Hepatocyte (in vitro differentiated cells): Measurements from ENCODE around the gene KIF1B. TPM values are rescaled to one million over a fixed set of nuclear protein-coding genes. Genes with fewer than 3 reads are reported as not detected.

Source experiments
- DNase-seq: peaks from one replicate; pipeline ENCODE4 v3.0.0-alpha.2; 2016; ENCODE audit warnings: low spot score
- H2AFZ ChIP-seq: fragments of 200-600 bp; sonication (generic); 2 replicates; pipeline ENCODE4 v1.6.0; 2016; ENCODE audit warnings: antibody characterized with exemption, mild to moderate bottlenecking
- H3K27ac ChIP-seq: fragments of 200-600 bp; sonication (generic); 2 replicates; pipeline ENCODE4 v1.5.1; 2016; ENCODE audit warnings: mild to moderate bottlenecking
- H3K27me3 ChIP-seq: fragments of 200-600 bp; sonication (generic); 2 replicates; pipeline ENCODE4 v1.6.1; 2016
- H3K36me3 ChIP-seq: fragments of 200-600 bp; sonication (generic); replicated peaks from 2 replicates; pipeline ENCODE4 v1.5.1; 2016; ENCODE audit warnings: low read depth; ENCODE audit not compliant: insufficient read depth
- H3K4me1 ChIP-seq: fragments of 200-600 bp; sonication (generic); 2 replicates; pipeline ENCODE4 v1.5.1; 2016; ENCODE audit warnings: mild to moderate bottlenecking, moderate library complexity; ENCODE audit not compliant: insufficient read depth
- H3K4me2 ChIP-seq: fragments of 200-600 bp; sonication (generic); 2 replicates; pipeline ENCODE4 v1.6.0; 2016
- H3K4me3 ChIP-seq: fragments of 200-600 bp; sonication (generic); 2 replicates; pipeline ENCODE4 v1.5.1; 2016; ENCODE audit warnings: mild to moderate bottlenecking
- H3K79me2 ChIP-seq: fragments of 200-600 bp; sonication (generic); 2 replicates; pipeline ENCODE4 v1.6.0; 2017; ENCODE audit warnings: mild to moderate bottlenecking
- H3K9me2 ChIP-seq: fragments of 200-600 bp; sonication (generic); replicated peaks from 2 replicates; pipeline ENCODE4 v1.6.0; 2017; ENCODE audit warnings: mild to moderate bottlenecking; ENCODE audit not compliant: insufficient read depth
- H3K9me3 ChIP-seq: fragments of 200-600 bp; sonication (generic); 2 replicates; pipeline ENCODE4 v1.5.1; 2016; ENCODE audit warnings: low read depth, mild to moderate bottlenecking
- H4K20me1 ChIP-seq: fragments of 200-600 bp; sonication (generic); 2 replicates; pipeline ENCODE4 v1.6.0; 2016; ENCODE audit warnings: mild to moderate bottlenecking; ENCODE audit not compliant: insufficient read depth, poor library complexity, severe bottlenecking
- EZH2 ChIP-seq: fragments of 200-600 bp; sonication (generic); IDR thresholded peaks from 2 replicates; pipeline ENCODE4 v1.6.1; 2016; ENCODE audit warnings: antibody characterized with exemption, mild to moderate bottlenecking, borderline replicate concordance
- EZH2phosphoT487 ChIP-seq: fragments of 200-600 bp; sonication (generic); IDR thresholded peaks from one replicate; pipeline ENCODE4 v1.6.1; 2018; ENCODE audit warnings: antibody characterized with exemption, mild to moderate bottlenecking, low read depth, moderate library complexity; ENCODE audit not compliant: unreplicated experiment, severe bottlenecking
- WGBS: methylation state at CpG from one replicate; pipeline ENCODE4 v1.1.6; 2016; ENCODE audit warnings: low lambda C conversion rate; ENCODE audit errors: missing lambda C conversion rate; 5-methylcytosine and 5-hydroxymethylcytosine counted together
- polyA plus RNA-seq: library from polyadenylated mRNA; unstranded; fragments of >200 nt; fragmentation: Nextera tagmentation; extraction: Ambion mirVana; gene quantifications from 2 replicates; pipeline ENCODE4 v1.2.1, GENCODE V29; 2016
- total RNA-seq: library from RNA; depleted of rRNA; stranded (reverse); fragments of >200 nt; gene quantifications from 2 replicates; pipeline ENCODE4 v1.2.3, GENCODE V29; 2014
- TF ChIP-seq, protein P1 (sequence below): fragments of 200-600 bp; sonication (generic); IDR thresholded peaks from 2 replicates; pipeline ENCODE4 v1.5.1; 2016; ENCODE audit warnings: antibody characterized with exemption, mild to moderate bottlenecking; ENCODE audit not compliant: poor library complexity

KIF1B gene
- total and polyA plus RNA-seq, 2 experiments from 2014 or later = 14.6 to 37.0 TPM

DNA sequence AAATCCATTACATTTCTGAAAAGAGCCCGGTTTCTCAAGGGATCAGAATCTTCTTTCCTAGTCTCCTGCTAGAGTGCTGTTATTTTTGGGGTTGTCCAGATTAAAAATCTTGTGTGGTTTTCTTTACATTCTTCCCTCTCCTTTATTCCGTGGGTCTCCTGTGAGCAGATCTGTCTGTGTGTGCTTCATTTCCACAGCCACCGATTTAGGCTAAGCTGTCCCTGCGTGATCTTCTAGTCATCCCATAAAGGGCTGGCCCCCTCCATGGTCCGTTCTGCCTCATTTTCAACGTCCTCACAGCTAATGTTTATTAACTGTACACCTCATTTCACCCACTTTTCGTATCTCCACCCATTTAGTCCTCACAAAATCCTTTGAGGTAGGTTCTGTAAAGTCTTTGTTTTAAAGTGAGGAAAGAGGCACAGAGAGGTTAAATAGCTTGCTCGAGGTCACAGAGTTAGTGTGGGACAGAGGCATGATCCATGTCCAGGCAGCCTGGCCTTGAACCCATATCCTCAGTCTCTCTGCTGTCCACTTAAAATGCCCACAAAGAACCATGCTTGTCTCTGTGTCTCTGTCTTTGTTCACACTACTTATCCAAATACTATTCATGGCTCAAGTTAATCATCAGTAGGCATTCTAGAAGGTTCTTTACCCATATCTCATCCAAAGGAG lies 38.2 kb upstream of the KIF1B start:
- WGBS = 92% methylated on average over 8 of the region's 8 CpGs
- no peaks in the 10 kb centered on the region for H3K9me3 ChIP-seq

GRCh38 chr1:10173582-10173981 lies 36.8 kb upstream of the KIF1B start:
- peaks cover 24% of the 10 kb centered on the region for H3K4me1 ChIP-seq
- TF ChIP-seq, protein P1, sequence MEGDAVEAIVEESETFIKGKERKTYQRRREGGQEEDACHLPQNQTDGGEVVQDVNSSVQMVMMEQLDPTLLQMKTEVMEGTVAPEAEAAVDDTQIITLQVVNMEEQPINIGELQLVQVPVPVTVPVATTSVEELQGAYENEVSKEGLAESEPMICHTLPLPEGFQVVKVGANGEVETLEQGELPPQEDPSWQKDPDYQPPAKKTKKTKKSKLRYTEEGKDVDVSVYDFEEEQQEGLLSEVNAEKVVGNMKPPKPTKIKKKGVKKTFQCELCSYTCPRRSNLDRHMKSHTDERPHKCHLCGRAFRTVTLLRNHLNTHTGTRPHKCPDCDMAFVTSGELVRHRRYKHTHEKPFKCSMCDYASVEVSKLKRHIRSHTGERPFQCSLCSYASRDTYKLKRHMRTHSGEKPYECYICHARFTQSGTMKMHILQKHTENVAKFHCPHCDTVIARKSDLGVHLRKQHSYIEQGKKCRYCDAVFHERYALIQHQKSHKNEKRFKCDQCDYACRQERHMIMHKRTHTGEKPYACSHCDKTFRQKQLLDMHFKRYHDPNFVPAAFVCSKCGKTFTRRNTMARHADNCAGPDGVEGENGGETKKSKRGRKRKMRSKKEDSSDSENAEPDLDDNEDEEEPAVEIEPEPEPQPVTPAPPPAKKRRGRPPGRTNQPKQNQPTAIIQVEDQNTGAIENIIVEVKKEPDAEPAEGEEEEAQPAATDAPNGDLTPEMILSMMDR = no peak
- TF ChIP-seq EZH2phosphoT487 (no peak), EZH2 (no peak)
- no peak overlapping the region for H2AFZ ChIP-seq
- WGBS = over 99% methylated on average over 10 of the region's 10 CpGs
- no peak overlapping the region for H3K4me3 ChIP-seq
- H3K27ac ChIP-seq = no peak overlapping the region
- no peaks in the 10 kb centered on the region for H3K27me3 ChIP-seq
- DNase-seq = no peak
- no peaks in the 10 kb centered on the region for H4K20me1 ChIP-seq
- no peaks in the 10 kb centered on the region for H3K9me2 ChIP-seq
- no peak overlapping the region for H3K4me2 ChIP-seq
- H3K36me3 ChIP-seq = no peaks in the 10 kb centered on the region
- no peaks in the 10 kb centered on the region for H3K9me3 ChIP-seq
- H3K79me2 ChIP-seq = no peaks in the 10 kb centered on the region

More for the DNA sequence above, 38.2 kb upstream of the KIF1B start:
- Histone ChIP-seq H3K4me1 (peaks cover 24% of the 10 kb centered on the region), H3K79me2 (no peaks in the 10 kb centered on the region), H3K4me3 (no peak overlapping the region), H3K27me3 (no peaks in the 10 kb centered on the region), H2AFZ (no peak overlapping the region), H3K4me2 (no peak overlapping the region), H3K27ac (peak overlapping the region; percentile 88), H4K20me1 (no peaks in the 10 kb centered on the region), H3K36me3 (no peaks in the 10 kb centered on the region), H3K9me2 (no peaks in the 10 kb centered on the region)
- DNase-seq = no peak
- TF ChIP-seq, protein P1 = no peak
- no peak for TF ChIP-seq EZH2phosphoT487
- no peak for TF ChIP-seq EZH2

GRCh38 chr1:10177876-10178275 lies 32.5 kb upstream of the KIF1B start:
- no peaks in the 10 kb centered on the region for H3K36me3 ChIP-seq
- no peak overlapping the region for H3K4me2 ChIP-seq
- no peaks in the 10 kb centered on the region for H3K9me3 ChIP-seq
- no peak for TF ChIP-seq EZH2phosphoT487
- TF ChIP-seq EZH2 = no peak
- TF ChIP-seq, protein P1 = no peak
- H3K79me2 ChIP-seq = no peaks in the 10 kb centered on the region
- no peak for DNase-seq
- H3K4me1 ChIP-seq = peaks cover 4% of the 10 kb centered on the region
- 83% methylated on average over 5 of the region's 5 CpGs for WGBS
- no peak overlapping the region for H2AFZ ChIP-seq
- H3K9me2 ChIP-seq = no peaks in the 10 kb centered on the region
- no peaks in the 10 kb centered on the region for H3K27me3 ChIP-seq
- H4K20me1 ChIP-seq = no peaks in the 10 kb centered on the region
- no peak overlapping the region for H3K27ac ChIP-seq
- no peak overlapping the region for H3K4me3 ChIP-seq
